ENCODE results near the gene NCOA5. TPM values are rescaled to one million over a fixed set of nuclear protein-coding genes. Genes with fewer than 3 reads are reported as not detected.

The NCOA5 gene
- total RNA-seq, 1 experiment from 2014 or later, result 52.5 TPM

- no TSS peak for BruUV-seq (replicated peaks)
- Mint-ChIP-seq H3K27me3 (ENCODE audit: insufficient read depth, unreplicated experiment) (no peaks in the 10 kb centered on the region), H3K4me3 (ENCODE audit: unreplicated experiment) (no peak overlapping the region), H3K36me3 (ENCODE audit: insufficient read depth, unreplicated experiment) (peaks cover 72% of the 10 kb centered on the region), H3K27ac (ENCODE audit: unreplicated experiment) (no peak overlapping the region), H3K4me1 (ENCODE audit: low read depth, unreplicated experiment) (no peaks in the 10 kb centered on the region), H3K9me3 (ENCODE audit: unreplicated experiment) (no peaks in the 10 kb centered on the region)
- intact Hi-C loops (cut with micrococcal nuclease; ENCODE audit: unreplicated experiment), result no loop called here
- Histone ChIP-seq H3K36me3 (ENCODE audit: control insufficient read depth, insufficient read depth, low read length) (peaks cover 15% of the 10 kb centered on the region), H3K27me3 (replicated peaks; ENCODE audit: control insufficient read depth, insufficient read depth, low read length) (no peaks in the 10 kb centered on the region), H3K4me3 (ENCODE audit: low read depth, low read length) (no peak overlapping the region), H3K4me1 (0 out of 2 replicates have a peak, but pooled peaks cover 4% of the 10 kb centered on the region), H3K9me3 (no peaks in the 10 kb centered on the region)
- DNase-seq, result no peak
- CTCF ChIA-PET, result interaction anchor here (0.9 kb wide), 1 partner anchor 43 kb away, joined by 3 read pairs; no protein-coding TSS in a partner anchor
- TF ChIP-seq, protein P1, sequence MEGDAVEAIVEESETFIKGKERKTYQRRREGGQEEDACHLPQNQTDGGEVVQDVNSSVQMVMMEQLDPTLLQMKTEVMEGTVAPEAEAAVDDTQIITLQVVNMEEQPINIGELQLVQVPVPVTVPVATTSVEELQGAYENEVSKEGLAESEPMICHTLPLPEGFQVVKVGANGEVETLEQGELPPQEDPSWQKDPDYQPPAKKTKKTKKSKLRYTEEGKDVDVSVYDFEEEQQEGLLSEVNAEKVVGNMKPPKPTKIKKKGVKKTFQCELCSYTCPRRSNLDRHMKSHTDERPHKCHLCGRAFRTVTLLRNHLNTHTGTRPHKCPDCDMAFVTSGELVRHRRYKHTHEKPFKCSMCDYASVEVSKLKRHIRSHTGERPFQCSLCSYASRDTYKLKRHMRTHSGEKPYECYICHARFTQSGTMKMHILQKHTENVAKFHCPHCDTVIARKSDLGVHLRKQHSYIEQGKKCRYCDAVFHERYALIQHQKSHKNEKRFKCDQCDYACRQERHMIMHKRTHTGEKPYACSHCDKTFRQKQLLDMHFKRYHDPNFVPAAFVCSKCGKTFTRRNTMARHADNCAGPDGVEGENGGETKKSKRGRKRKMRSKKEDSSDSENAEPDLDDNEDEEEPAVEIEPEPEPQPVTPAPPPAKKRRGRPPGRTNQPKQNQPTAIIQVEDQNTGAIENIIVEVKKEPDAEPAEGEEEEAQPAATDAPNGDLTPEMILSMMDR (IDR thresholded peaks at IDR 0.05; ENCODE audit: insufficient read depth in 1 of 2, low read depth in 1 of 2, low read length in 1 of 2, severe bottlenecking in 1 of 2, unreplicated experiment in 1 of 2), result no peak
- POLR2A ChIA-PET, result no interaction called here
Observed at GRCh38 chr20:46065691-46066090, 24.1 kb downstream of the NCOA5 start.

DNA sequence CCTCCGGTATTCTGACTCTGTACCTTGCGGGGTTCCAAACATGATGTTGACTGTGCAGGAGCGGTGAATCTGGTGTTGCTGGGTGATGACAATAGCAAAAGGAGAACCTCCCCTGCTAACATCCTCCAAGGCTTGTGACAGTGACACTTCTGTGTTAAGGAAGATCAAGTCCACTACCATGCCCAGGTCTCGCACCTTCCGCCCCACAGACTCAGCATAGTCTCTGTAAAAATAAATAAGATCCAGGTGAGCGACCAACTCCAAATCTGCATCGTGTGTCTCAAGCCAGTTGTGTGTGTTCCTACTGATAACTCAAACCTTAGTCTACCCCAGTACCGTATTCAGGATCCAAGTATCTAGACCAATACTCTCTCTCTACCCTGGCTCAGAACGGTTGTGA, 24.8 kb downstream of the NCOA5 start:
- Histone ChIP-seq H3K4me3 (ENCODE audit: low read depth, low read length) (no peak overlapping the region), H3K4me1 (no peaks in the 10 kb centered on the region), H3K36me3 (ENCODE audit: control insufficient read depth, insufficient read depth, low read length) (peaks cover 15% of the 10 kb centered on the region), H3K9me3 (no peaks in the 10 kb centered on the region), H3K27me3 (replicated peaks; ENCODE audit: control insufficient read depth, insufficient read depth, low read length) (no peaks in the 10 kb centered on the region)
- Mint-ChIP-seq H3K4me1 (ENCODE audit: low read depth, unreplicated experiment) (no peaks in the 10 kb centered on the region), H3K27ac (ENCODE audit: unreplicated experiment) (no peak overlapping the region), H3K36me3 (ENCODE audit: insufficient read depth, unreplicated experiment) (peaks cover 72% of the 10 kb centered on the region), H3K27me3 (ENCODE audit: insufficient read depth, unreplicated experiment) (no peaks in the 10 kb centered on the region), H3K4me3 (ENCODE audit: unreplicated experiment) (no peak overlapping the region), H3K9me3 (ENCODE audit: unreplicated experiment) (no peaks in the 10 kb centered on the region)
- CTCF ChIA-PET, result no interaction called here
- intact Hi-C loops (cut with micrococcal nuclease; ENCODE audit: unreplicated experiment), result no loop called here
- no TSS peak for BruUV-seq (replicated peaks)
- TF ChIP-seq, protein P1 (IDR thresholded peaks at IDR 0.05; ENCODE audit: insufficient read depth in 1 of 2, low read depth in 1 of 2, low read length in 1 of 2, severe bottlenecking in 1 of 2, unreplicated experiment in 1 of 2), result no peak
- POLR2A ChIA-PET, result no interaction called here
- no peak for DNase-seq

- ChIA-PET CTCF (no interaction called here), POLR2A (no interaction called here)
- Mint-ChIP-seq H3K36me3 (ENCODE audit: insufficient read depth, unreplicated experiment) (peaks cover 71% of the 10 kb centered on the region), H3K27me3 (ENCODE audit: insufficient read depth, unreplicated experiment) (no peaks in the 10 kb centered on the region), H3K4me1 (ENCODE audit: low read depth, unreplicated experiment) (no peaks in the 10 kb centered on the region), H3K27ac (ENCODE audit: unreplicated experiment) (no peak overlapping the region), H3K4me3 (ENCODE audit: unreplicated experiment) (no peak overlapping the region), H3K9me3 (ENCODE audit: unreplicated experiment) (no peaks in the 10 kb centered on the region)
- TF ChIP-seq, protein P1 (IDR thresholded peaks at IDR 0.05; ENCODE audit: insufficient read depth in 1 of 2, low read depth in 1 of 2, low read length in 1 of 2, severe bottlenecking in 1 of 2, unreplicated experiment in 1 of 2), result no peak
- H3K27me3 ChIP-seq (replicated peaks; ENCODE audit: control insufficient read depth, insufficient read depth, low read length), result no peaks in the 10 kb centered on the region
- BruUV-seq (replicated peaks), result no TSS peak
- no peak overlapping the region for H3K4me3 ChIP-seq (ENCODE audit: low read depth, low read length)
- no peaks in the 10 kb centered on the region for H3K9me3 ChIP-seq
- peaks cover 15% of the 10 kb centered on the region for H3K36me3 ChIP-seq (ENCODE audit: control insufficient read depth, insufficient read depth, low read length)
- no peak for DNase-seq
- intact Hi-C loops (cut with micrococcal nuclease; ENCODE audit: unreplicated experiment), result no loop called here
- H3K4me1 ChIP-seq, result no peaks in the 10 kb centered on the region
Observed at GRCh38 chr20:46063652-46064054, 26.1 kb downstream of the NCOA5 start.

All from Caco-2 (cell line).